Measurements from ENCODE around the gene TTLL11. TPM values are rescaled to one million over a fixed set of nuclear protein-coding genes. Genes with fewer than 3 reads are reported as not detected.

TTLL11 gene
- total RNA-seq, 2 experiments from 2014 or later, result 1.5 to 2.1 TPM

DNA sequence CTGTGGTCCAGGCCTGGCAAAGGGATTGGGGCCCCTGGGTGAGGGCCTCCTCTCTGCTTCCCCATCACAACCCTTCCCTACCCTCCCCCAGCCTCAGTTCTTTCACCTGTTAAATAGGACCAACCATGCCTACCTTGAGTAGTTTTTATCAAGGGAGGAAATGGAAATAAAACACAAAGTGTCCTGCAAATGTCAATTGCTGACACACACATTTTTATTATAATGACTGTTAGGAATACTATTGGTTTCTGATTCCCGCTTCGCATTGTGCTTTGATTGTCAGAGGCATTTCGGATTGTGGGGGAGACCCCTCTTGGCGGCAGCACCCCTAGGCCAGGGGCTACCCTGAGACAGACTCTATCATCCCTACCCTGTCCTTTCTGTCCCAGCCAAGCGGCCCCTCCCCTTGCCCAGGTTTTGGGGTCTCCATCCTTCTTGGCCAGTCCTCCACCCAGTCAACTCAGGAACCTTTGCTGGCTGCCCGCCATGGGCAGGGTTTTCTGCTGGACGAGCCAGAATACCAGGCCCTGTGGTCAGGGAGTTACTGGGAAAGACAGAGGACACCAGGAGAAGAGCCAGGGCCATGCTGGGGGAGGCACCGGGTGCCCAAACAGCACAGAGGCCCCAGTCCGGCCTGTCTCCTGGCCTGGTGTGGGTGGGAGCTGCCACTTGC is 18.4 kb upstream of the TTLL11 start:
- no peaks in the 10 kb centered on the region for H3K9me3 Mint-ChIP-seq
- no peak overlapping the region for H3K27ac Mint-ChIP-seq
- POLR2A ChIA-PET, result no interaction called here

DNA sequence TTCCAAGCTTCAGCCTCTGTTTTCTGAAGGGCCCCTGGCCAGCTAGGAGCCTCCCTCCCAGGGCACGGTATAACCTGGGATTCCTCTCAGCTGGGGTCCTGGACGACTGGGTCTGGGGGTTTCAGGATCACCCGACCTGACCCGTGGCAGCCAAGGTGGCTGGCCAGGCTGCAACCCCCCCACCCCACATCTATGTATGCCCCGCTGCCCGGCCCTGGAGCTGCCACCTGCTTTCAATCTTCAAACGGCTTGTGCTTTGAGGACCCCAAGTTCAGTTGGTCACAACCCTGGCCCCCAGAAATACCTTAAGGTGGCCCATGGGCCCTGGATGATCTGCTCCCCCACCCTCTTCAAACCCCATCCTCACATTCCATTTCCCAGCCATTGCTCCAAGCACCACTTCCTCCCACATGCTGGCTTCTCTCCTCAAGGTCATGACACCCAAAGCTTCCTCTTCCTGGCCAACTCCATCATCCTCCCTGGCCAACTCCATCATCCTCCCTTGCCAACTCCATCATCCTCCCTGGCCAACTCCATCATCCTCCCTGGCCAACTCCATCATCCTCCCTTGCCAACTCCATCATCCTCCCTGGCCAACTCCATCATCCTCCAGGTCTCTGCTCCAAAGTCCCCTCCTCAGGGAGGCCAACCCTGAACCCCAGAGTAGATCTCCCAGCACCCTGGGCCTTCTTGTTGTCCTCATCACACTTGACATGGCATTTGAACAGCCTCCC is 17.2 kb upstream of the TTLL11 start:
- Mint-ChIP-seq H3K4me1 (no peaks in the 10 kb centered on the region), H3K4me3 (no peak overlapping the region), H3K27me3 (peaks cover 2% of the 10 kb centered on the region), H3K9me3 (no peaks in the 10 kb centered on the region), H3K36me3 (ENCODE audit: low read depth) (no peaks in the 10 kb centered on the region), H3K27ac (no peak overlapping the region)
- POLR2A ChIA-PET, result no interaction called here
- CTCF ChIA-PET, result interaction anchor here (0.6 to 1.7 kb wide), 3 partner anchors 8 to 13 kb away, joined by 3 to 6 read pairs (median 5); no protein-coding TSS in a partner anchor
- DNase-seq, result no peak

More for the DNA sequence above, 18.4 kb upstream of the TTLL11 start:
- peaks cover 2% of the 10 kb centered on the region for H3K27me3 Mint-ChIP-seq
- no peaks in the 10 kb centered on the region for H3K4me1 Mint-ChIP-seq
- H3K36me3 Mint-ChIP-seq (ENCODE audit: low read depth), result no peaks in the 10 kb centered on the region
- H3K4me3 Mint-ChIP-seq, result no peak overlapping the region
- DNase-seq, result no peak
- CTCF ChIA-PET, result interaction anchor here (2.8 kb wide), 1 partner anchor 13 kb away, joined by 10 read pairs; no protein-coding TSS in a partner anchor

DNA sequence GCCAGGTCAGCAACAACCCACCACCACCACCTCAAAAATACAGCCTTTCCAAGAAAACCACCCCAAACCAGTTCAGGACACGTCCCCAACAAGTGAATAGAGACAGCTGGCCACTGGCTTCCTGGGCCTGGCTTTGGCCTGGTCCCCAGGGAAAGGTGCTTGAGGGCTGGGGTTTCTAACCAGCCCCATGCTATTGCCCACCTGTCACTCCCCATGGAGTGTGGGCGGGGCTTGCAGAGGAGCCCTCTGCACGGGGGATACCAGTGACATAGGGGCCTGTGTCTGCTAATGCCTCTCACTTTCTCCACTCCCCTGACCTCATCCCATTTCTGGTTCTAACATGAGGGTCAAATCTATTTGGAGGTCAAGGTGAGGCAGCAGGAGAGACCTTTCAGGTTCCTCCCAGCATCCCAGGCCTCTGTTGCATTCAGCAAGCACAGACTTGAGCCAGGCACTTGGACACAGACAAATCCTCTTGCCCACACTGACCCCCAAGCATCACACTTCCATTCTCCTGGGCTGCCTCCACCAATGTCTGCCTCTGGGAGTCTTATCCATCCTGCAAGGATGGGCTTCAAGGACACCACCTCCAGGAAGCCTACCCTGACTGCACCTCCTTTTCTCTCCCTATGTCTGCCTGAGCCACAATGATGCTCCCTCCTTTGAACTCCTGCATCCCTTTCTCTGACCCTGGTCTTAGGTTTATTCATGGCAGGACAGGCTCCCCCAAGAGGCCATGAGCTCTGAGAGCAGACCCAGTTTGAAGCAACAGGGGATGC is 16.1 kb upstream of the TTLL11 start:
- H3K27ac Mint-ChIP-seq, result no peak overlapping the region
- ChIA-PET CTCF (interaction anchor here (1.7 kb wide), 2 partner anchors 10 kb away, joined by 6 to 10 read pairs; no protein-coding TSS in a partner anchor), POLR2A (no interaction called here)
- H3K36me3 Mint-ChIP-seq (ENCODE audit: low read depth), result no peaks in the 10 kb centered on the region
- H3K27me3 Mint-ChIP-seq, result peaks cover 2% of the 10 kb centered on the region
- no peak for DNase-seq
- H3K9me3 Mint-ChIP-seq, result peaks cover 2% of the 10 kb centered on the region
- no peaks in the 10 kb centered on the region for H3K4me1 Mint-ChIP-seq
- no peak overlapping the region for H3K4me3 Mint-ChIP-seq

DNA sequence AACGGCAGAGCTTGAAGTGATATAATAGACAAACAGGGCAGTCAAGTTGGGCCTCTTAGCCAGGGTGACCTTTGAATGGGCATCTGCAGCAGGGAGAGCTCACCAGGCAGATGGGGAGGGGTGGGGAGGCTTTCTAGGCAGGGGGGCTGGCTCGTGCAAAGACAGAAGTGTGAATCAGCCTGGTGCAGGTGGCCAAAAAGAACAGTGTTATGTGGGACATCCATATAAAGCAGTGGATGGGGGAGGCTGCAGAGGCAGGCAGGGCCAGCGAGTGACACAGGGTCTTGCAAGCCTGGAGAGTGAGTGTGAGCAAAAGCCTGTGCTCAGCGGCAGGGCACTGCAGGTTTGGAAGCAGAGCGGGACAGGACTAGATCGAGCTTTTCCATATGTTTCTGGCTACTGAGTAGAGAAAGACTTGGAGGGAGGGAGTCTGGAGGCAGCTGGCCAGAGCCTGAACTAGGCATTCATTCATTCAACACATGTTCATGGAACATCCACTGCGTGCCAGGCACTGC is 14.2 kb upstream of the TTLL11 start:
- no peak for DNase-seq
- H3K9me3 Mint-ChIP-seq, result peaks cover 6% of the 10 kb centered on the region
- no peaks in the 10 kb centered on the region for H3K36me3 Mint-ChIP-seq (ENCODE audit: low read depth)
- no peaks in the 10 kb centered on the region for H3K4me1 Mint-ChIP-seq
- no peaks in the 10 kb centered on the region for H3K27me3 Mint-ChIP-seq
- CTCF ChIA-PET, result interaction anchor here (1.0 to 2.4 kb wide), 5 partner anchors 8 to 243 kb away, joined by 3 to 10 read pairs (median 6); no protein-coding TSS in a partner anchor
- H3K4me3 Mint-ChIP-seq, result no peak overlapping the region
- H3K27ac Mint-ChIP-seq, result no peak overlapping the region
- POLR2A ChIA-PET, result no interaction called here

DNA sequence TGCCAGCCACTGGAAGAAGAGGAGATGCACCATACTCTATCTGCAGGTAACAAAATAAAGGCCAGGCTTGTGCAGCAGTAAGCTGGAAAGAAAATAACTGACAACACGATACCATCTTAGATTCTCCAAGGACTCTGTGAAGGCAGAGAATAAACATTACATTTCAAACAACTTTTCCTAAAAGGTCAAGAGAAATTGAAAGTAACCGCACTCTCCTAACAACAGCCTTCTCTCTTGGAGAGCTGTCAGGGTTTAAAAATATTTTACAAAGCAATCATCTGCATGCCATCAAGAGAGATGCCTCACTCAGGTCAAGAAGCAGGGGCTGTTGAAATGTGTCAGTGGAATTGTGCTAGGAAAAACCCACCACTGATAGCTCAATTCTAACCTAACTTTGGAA is 13.5 kb upstream of the TTLL11 start:
- H3K27me3 Mint-ChIP-seq, result no peaks in the 10 kb centered on the region
- H3K9me3 Mint-ChIP-seq, result peaks cover 6% of the 10 kb centered on the region
- no peaks in the 10 kb centered on the region for H3K36me3 Mint-ChIP-seq (ENCODE audit: low read depth)
- no peaks in the 10 kb centered on the region for H3K4me1 Mint-ChIP-seq
- DNase-seq, result no peak
- CTCF ChIA-PET, result interaction anchor here (1.0 to 2.4 kb wide), 4 partner anchors 8 to 244 kb away, joined by 3 to 9 read pairs (median 4); no protein-coding TSS in a partner anchor
- POLR2A ChIA-PET, result no interaction called here
- no peak overlapping the region for H3K27ac Mint-ChIP-seq
- H3K4me3 Mint-ChIP-seq, result no peak overlapping the region

DNA sequence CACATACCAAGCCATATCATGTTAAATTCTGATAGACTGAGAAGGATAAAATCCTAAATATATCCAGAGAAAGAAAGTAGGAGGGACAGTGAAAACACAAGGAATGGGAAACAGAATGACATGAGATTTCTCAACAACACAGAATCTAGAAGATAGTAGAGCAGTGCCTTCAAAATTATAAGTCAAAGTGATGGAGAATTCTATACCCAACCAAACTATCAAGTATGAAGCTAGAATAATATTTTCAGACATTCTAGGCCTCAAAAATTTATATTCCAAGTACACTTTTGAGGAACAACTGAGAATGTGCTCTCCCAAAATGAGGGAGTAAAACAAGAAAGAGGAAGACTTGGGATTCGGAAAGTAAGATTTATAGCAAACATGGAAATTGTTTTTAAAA is 10.9 kb upstream of the TTLL11 start:
- POLR2A ChIA-PET, result no interaction called here
- Mint-ChIP-seq H3K4me3 (no peak overlapping the region), H3K27me3 (peaks cover 10% of the 10 kb centered on the region), H3K36me3 (ENCODE audit: low read depth) (no peaks in the 10 kb centered on the region), H3K9me3 (peaks cover 6% of the 10 kb centered on the region), H3K4me1 (peaks cover 3% of the 10 kb centered on the region), H3K27ac (no peak overlapping the region)
- no peak for DNase-seq
- CTCF ChIA-PET, result no interaction called here

DNA sequence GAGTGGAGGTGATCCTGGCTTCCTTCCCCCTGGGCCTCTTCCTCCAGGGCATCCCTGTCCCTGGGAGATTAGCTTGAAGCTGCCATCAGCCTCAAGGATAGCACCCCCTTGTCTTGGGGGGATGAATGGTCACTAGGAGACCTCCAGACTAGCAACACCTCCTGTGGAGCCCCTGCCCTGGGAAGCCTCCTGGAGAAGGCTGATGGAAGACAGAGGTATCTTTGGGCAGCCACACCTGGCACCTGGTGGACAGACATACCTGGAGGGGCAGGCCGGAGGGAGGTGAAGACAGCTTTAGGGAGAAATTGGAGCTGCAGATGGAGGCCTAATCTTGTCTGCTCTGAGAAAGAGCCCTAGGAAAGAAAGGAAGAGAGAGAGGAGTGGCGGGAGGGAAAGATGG is 9.0 kb upstream of the TTLL11 start:
- Mint-ChIP-seq H3K4me1 (peaks cover 3% of the 10 kb centered on the region), H3K27me3 (peaks cover 16% of the 10 kb centered on the region), H3K4me3 (no peak overlapping the region), H3K9me3 (peaks cover 6% of the 10 kb centered on the region), H3K27ac (no peak overlapping the region), H3K36me3 (ENCODE audit: low read depth) (no peaks in the 10 kb centered on the region)
- CTCF ChIA-PET, result interaction anchor here (0.6 to 3.0 kb wide), 5 partner anchors 14 to 248 kb away, joined by 3 to 27 read pairs (median 3); no protein-coding TSS in a partner anchor
- POLR2A ChIA-PET, result no interaction called here
- DNase-seq, result no peak

DNA sequence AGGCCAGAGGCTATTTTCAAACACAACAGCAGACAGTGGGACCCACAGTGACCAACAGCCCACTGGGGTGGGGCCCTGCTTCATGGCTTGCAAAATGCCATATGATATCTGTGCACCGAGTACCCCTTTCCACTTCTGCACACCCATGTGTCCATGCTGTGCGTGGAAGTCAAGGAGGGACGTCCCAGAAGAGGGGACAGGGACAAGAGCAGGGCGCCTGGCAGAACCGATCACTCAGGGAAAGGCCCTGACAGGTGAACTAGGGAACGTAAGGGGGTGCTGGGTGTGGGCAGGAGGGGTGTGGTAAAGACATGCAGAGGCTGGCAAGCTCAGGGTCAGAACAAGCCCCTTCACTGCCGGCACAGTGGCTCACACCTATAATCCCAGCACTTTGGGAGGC is 7.6 kb upstream of the TTLL11 start:
- Mint-ChIP-seq H3K36me3 (ENCODE audit: low read depth) (no peaks in the 10 kb centered on the region), H3K27me3 (peaks cover 25% of the 10 kb centered on the region), H3K9me3 (peaks cover 6% of the 10 kb centered on the region), H3K4me1 (peaks cover 7% of the 10 kb centered on the region), H3K4me3 (no peak overlapping the region), H3K27ac (no peak overlapping the region)
- DNase-seq, result no peak
- POLR2A ChIA-PET, result no interaction called here
- CTCF ChIA-PET, result interaction anchor here (1.3 to 3.0 kb wide), 2 partner anchors 22 to 250 kb away, joined by 6 to 27 read pairs; no protein-coding TSS in a partner anchor

DNA sequence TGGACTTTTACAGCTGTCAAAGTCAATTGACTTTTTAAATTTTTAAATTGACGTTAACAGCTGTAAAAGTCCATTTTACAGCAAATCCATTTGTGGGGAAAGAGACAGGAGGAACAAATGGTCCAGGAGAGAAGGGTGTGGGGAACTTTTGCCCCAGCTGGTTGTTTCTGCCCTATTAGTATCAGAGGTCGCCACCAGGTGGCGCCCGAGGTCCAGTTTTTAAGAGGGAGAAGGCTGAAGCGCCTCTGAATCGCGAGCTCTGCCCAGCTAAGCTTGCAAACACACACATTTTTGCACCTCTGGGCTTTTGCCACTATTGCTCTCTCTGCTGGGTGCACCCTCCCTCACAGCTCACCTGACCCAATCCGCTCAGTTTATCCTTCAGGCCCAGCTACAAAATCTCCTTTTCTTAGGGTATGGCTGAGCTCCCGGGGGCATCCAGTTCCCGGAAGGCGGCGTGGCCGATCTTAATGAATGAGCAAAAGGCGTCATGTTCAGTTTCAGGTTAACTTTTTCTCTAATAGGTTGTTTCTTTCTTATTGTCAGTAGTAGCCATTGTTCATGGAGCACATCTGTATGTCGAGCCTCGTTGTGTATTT is 6.3 kb upstream of the TTLL11 start:
- H3K4me1 Mint-ChIP-seq, result peaks cover 14% of the 10 kb centered on the region
- peaks cover 6% of the 10 kb centered on the region for H3K9me3 Mint-ChIP-seq
- POLR2A ChIA-PET, result interaction anchor here (0.6 to 1.4 kb wide), 4 partner anchors 22 to 251 kb away, joined by 3 to 5 read pairs (median 3); partner anchors contain the start of genes MRRF and RBM18
- no peak overlapping the region for H3K27ac Mint-ChIP-seq
- DNase-seq, result peak; percentile 82
- H3K36me3 Mint-ChIP-seq (ENCODE audit: low read depth), result no peaks in the 10 kb centered on the region
- peaks cover 30% of the 10 kb centered on the region for H3K27me3 Mint-ChIP-seq
- peak overlapping the region; percentile 49 for H3K4me3 Mint-ChIP-seq
- CTCF ChIA-PET, result interaction anchor here (0.6 to 5.8 kb wide), 44 partner anchors 7 to 871 kb away, joined by 3 to 173 read pairs (median 4); partner anchors contain the start of genes MORN5, MRRF, NDUFA8 and RBM18

DNA sequence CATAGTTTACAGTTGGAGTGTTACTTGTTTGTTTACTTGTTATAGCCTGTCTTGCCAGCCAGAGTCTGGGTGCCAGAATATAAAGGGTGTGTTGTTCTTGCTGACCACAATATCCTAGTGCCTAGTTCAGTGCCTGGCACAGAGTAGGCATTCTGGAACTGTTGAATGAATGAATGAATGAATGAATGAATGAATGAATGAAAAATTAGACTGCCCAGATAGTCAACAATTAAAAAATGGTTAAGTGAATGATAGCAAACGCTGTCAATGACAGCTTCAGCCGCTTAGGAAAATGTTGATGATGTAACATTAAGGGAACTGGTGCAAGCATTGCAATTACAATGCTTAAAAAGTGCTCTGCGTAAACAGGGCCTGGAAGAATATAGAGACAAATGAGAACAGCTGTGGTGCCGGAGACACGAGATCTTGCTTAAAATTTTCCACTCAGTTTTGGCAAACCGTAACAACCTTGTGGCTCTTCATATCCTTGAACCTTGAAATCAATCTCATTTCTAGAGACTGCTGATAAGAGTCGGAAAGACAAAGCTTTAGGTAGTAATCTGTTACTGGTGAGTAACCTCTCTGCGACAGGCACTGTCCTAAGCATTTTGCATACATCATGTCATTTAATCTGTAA is 4.7 kb upstream of the TTLL11 start:
- CTCF ChIA-PET, result interaction anchor here (0.9 to 5.8 kb wide), 12 partner anchors 9 to 266 kb away, joined by 3 to 173 read pairs (median 7); no protein-coding TSS in a partner anchor
- Mint-ChIP-seq H3K4me3 (no peak overlapping the region), H3K36me3 (ENCODE audit: low read depth) (no peaks in the 10 kb centered on the region), H3K4me1 (peaks cover 20% of the 10 kb centered on the region), H3K27me3 (peaks cover 30% of the 10 kb centered on the region), H3K27ac (no peak overlapping the region), H3K9me3 (no peaks in the 10 kb centered on the region)
- DNase-seq, result no peak
- POLR2A ChIA-PET, result no interaction called here

DNA sequence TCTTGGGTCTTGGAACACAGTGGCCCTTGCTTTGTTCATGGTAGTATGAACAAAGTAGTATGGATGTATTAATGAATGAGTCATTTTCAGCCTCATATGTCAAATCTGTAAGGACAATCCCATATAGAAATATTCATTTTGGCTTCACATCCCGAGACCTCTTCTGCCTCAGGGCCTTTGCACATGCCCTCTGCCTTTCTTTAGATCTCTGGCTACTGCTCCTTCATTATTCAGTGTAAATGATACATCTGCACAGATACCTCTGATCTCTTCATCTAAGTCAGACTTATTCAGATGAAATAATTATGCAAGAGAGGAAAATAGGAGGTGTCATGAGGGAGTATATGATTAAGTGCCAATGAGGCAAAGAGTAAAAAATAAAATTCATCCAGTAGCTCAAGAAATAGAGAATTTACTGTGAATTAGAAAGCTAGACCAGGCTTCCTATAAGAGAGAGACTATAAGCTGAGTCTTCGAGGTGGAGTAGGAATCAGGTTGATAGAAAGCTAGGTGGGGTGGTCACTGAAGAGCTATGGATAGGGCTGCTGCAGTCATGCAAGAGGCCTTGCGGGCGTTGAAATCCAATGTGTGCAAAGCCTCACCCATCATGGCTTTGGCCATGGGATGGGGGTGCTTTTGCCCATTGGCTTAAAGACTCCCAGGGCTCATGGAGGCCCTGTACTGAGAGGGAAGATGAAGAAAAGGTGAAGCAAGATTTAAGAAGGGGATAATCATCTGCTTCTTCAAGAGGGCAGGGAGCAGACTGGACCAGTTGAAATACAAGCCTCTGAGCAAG is 3.7 kb upstream of the TTLL11 start:
- H3K27ac Mint-ChIP-seq, result no peak overlapping the region
- CTCF ChIA-PET, result interaction anchor here (0.5 to 5.8 kb wide), 4 partner anchors 10 to 255 kb away, joined by 3 to 173 read pairs (median 54); no protein-coding TSS in a partner anchor

More for the DNA sequence above, 3.7 kb upstream of the TTLL11 start:
- Mint-ChIP-seq H3K27me3 (peaks cover 30% of the 10 kb centered on the region), H3K9me3 (no peaks in the 10 kb centered on the region), H3K36me3 (ENCODE audit: low read depth) (no peaks in the 10 kb centered on the region), H3K4me3 (no peak overlapping the region), H3K4me1 (peaks cover 26% of the 10 kb centered on the region)
- DNase-seq, result no peak
- POLR2A ChIA-PET, result interaction anchor here (0.8 kb wide), 1 partner anchor 18 kb away, joined by 3 read pairs; no protein-coding TSS in a partner anchor
